GM23338 (cell line): Measurements from ENCODE around the gene DOCK4. TPM values are rescaled to one million over a fixed set of nuclear protein-coding genes. Genes with fewer than 3 reads are reported as not detected.

Source experiments
- ATAC-seq: fragments of 200-7000 bp; cut with Tn5 transposase; 3 replicates; pipeline ENCODE4 v1.9.1; 2020
- DNase-seq: peaks from one replicate; pipeline ENCODE4 v3.0.0-alpha.2; 2015; ENCODE audit warnings: low spot score
- H2AFZ ChIP-seq: fragments of 200-600 bp; sonication (generic); 2 replicates; pipeline ENCODE4 v1.8.0; 2016; ENCODE audit warnings: antibody characterized with exemption, mild to moderate bottlenecking, moderate library complexity
- H3F3A ChIP-seq: fragments of 200-600 bp; sonication (generic); replicated peaks from 2 replicates; pipeline ENCODE4 v1.8.0; 2017; ENCODE audit warnings: antibody characterized with exemption, mixed run types, low read depth
- H3K27ac ChIP-seq: fragments of 200-600 bp; sonication (generic); 2 replicates; pipeline ENCODE4 v1.6.1; 2016; ENCODE audit warnings: low read depth
- H3K27me3 ChIP-seq: fragments of 200-600 bp; sonication (generic); 2 replicates; pipeline ENCODE4 v1.8.0; 2016; ENCODE audit warnings: mild to moderate bottlenecking, mixed run types, moderate library complexity; ENCODE audit not compliant: insufficient read depth
- H3K36me3 ChIP-seq: fragments of 200-600 bp; sonication (generic); 2 replicates; pipeline ENCODE4 v1.8.0; 2016; ENCODE audit warnings: mild to moderate bottlenecking; ENCODE audit not compliant: insufficient read depth
- H3K4me1 ChIP-seq: fragments of 200-600 bp; sonication (generic); 2 replicates; pipeline ENCODE4 v1.8.0; 2016; ENCODE audit warnings: mild to moderate bottlenecking, moderate library complexity; ENCODE audit not compliant: insufficient read depth
- H3K4me2 ChIP-seq: fragments of 200-600 bp; sonication (generic); 2 replicates; pipeline ENCODE4 v1.7.1; 2017; ENCODE audit warnings: mixed run types
- H3K4me3 ChIP-seq: fragments of 200-600 bp; sonication (generic); 2 replicates; pipeline ENCODE4 v1.6.1; 2016; ENCODE audit warnings: mixed run types
- H3K79me2 ChIP-seq: fragments of 200-600 bp; sonication (generic); replicated peaks from 2 replicates; pipeline ENCODE4 v1.8.0; 2017; ENCODE audit warnings: mild to moderate bottlenecking; ENCODE audit not compliant: insufficient read depth
- H3K9me2 ChIP-seq: fragments of 200-600 bp; sonication (generic); 2 replicates; pipeline ENCODE4 v1.8.0; 2017; ENCODE audit not compliant: insufficient read depth
- H4K20me1 ChIP-seq: fragments of 200-600 bp; sonication (generic); replicated peaks from 2 replicates; pipeline ENCODE4 v1.8.0; 2017; ENCODE audit warnings: mild to moderate bottlenecking; ENCODE audit not compliant: insufficient read depth
- H3K27ac Mint-ChIP-seq: 2 replicates; pipeline ENCODE4 v1.8.0; 2020; ENCODE audit warnings: inconsistent platforms, mild to moderate bottlenecking, moderate library complexity, mixed read lengths
- H3K27me3 Mint-ChIP-seq: 3 replicates; pipeline ENCODE4 v1.8.0; 2022; ENCODE audit warnings: low read depth, mild to moderate bottlenecking, moderate library complexity, mixed read lengths, inconsistent platforms; ENCODE audit not compliant: insufficient read depth, poor library complexity
- H3K36me3 Mint-ChIP-seq: 3 replicates; pipeline ENCODE4 v1.8.0; 2021; ENCODE audit warnings: low read depth, mild to moderate bottlenecking, inconsistent platforms, moderate library complexity, mixed read lengths
- H3K4me1 Mint-ChIP-seq: 3 replicates; pipeline ENCODE4 v1.8.0; 2020; ENCODE audit warnings: mild to moderate bottlenecking, inconsistent platforms, mixed read lengths
- H3K4me3 Mint-ChIP-seq: 3 replicates; pipeline ENCODE4 v1.8.0; 2021; ENCODE audit warnings: moderate library complexity, mild to moderate bottlenecking, inconsistent platforms, mixed read lengths
- H3K9me3 Mint-ChIP-seq: 3 replicates; pipeline ENCODE4 v1.8.0; 2020; ENCODE audit warnings: moderate library complexity, mild to moderate bottlenecking, inconsistent platforms, mixed read lengths
- CREB1 ChIP-seq: fragments of 250-450 bp; sonication (Bioruptor Pico); IDR thresholded peaks from 2 replicates; pipeline ENCODE4 v1.5.0; 2020; ENCODE audit warnings: low read depth, mild to moderate bottlenecking, moderate library complexity
- EZH2 ChIP-seq: fragments of 200-600 bp; sonication (generic); IDR thresholded peaks from one replicate; pipeline ENCODE4 v1.8.0; 2017; ENCODE audit warnings: antibody characterized with exemption, mild to moderate bottlenecking, low read depth; ENCODE audit not compliant: unreplicated experiment
- EZH2phosphoT487 ChIP-seq: fragments of 200-600 bp; sonication (generic); IDR thresholded peaks from one replicate; pipeline ENCODE4 v1.8.1; 2018; ENCODE audit warnings: antibody characterized with exemption; ENCODE audit not compliant: unreplicated experiment
- JUNB ChIP-seq: IDR thresholded peaks from one replicate; pipeline ENCODE4 v1.6.1; 2016; ENCODE audit warnings: antibody characterized with exemption; ENCODE audit not compliant: unreplicated experiment
- NANOG ChIP-seq: IDR thresholded peaks from 2 replicates; pipeline ENCODE4 v1.6.1; 2016; ENCODE audit warnings: antibody characterized with exemption, borderline replicate concordance
- POLR2AphosphoS5 ChIP-seq: IDR thresholded peaks from 2 replicates; pipeline ENCODE4 v1.6.1; 2016; ENCODE audit warnings: antibody characterized with exemption, low read depth
- STAT1 ChIP-seq: IDR thresholded peaks from one replicate; pipeline ENCODE4 v1.6.1; 2016; ENCODE audit warnings: antibody characterized with exemption; ENCODE audit not compliant: unreplicated experiment
- ZNF114 ChIP-seq: fragments of 250-450 bp; sonication (Bioruptor Pico); IDR thresholded peaks from 2 replicates; pipeline ENCODE4 v1.5.0; 2020; ENCODE audit warnings: mild to moderate bottlenecking, moderate library complexity
- ZNF331 ChIP-seq: fragments of 250-450 bp; sonication (Bioruptor Pico); IDR thresholded peaks from 2 replicates; pipeline ENCODE4 v1.5.0; 2020; ENCODE audit warnings: low read depth, mild to moderate bottlenecking, moderate library complexity
- polyA plus RNA-seq: library from polyadenylated mRNA; unstranded; fragments of >200 nt; fragmentation: Nextera tagmentation; extraction: Ambion mirVana; gene quantifications from 2 replicates; pipeline ENCODE4 v1.2.1, GENCODE V29; 2016
- total RNA-seq: library from RNA; depleted of rRNA; stranded (reverse); fragments of >200 nt; shearing (Covaris generic); gene quantifications from 2 replicates; pipeline ENCODE4 v1.2.3, GENCODE V29; 2014
- TF ChIP-seq, protein P1 (sequence below): IDR thresholded peaks from one replicate; pipeline ENCODE4 v1.6.1; 2018; ENCODE audit warnings: antibody characterized with exemption; ENCODE audit not compliant: unreplicated experiment
- TF ChIP-seq, protein P2 (sequence below): fragments of 250-450 bp; sonication (Bioruptor Pico); IDR thresholded peaks from 2 replicates; pipeline ENCODE4 v1.5.0; 2020; ENCODE audit warnings: mild to moderate bottlenecking, moderate library complexity
- TF ChIP-seq, protein P3 (sequence below): IDR thresholded peaks from 2 replicates; pipeline ENCODE4 v1.6.1; 2016; ENCODE audit warnings: antibody characterized with exemption
- TF ChIP-seq, protein P4 (sequence below), 2 experiments: fragments of 200-600 bp in 1 of 2; sonication (generic) in 1 of 2; conservative IDR thresholded peaks; 2 replicates each; pipeline versions ENCODE4 v1.5.1 to v1.6.1; 2016 to 2017; ENCODE audit warnings: antibody characterized with exemption in 2 of 2, low read depth in 2 of 2, mild to moderate bottlenecking in 2 of 2, moderate library complexity in 1 of 2

The DOCK4 gene
- total and polyA plus RNA-seq, 2 experiments from 2014 or later: 6.3 to 33.8 TPM

DNA sequence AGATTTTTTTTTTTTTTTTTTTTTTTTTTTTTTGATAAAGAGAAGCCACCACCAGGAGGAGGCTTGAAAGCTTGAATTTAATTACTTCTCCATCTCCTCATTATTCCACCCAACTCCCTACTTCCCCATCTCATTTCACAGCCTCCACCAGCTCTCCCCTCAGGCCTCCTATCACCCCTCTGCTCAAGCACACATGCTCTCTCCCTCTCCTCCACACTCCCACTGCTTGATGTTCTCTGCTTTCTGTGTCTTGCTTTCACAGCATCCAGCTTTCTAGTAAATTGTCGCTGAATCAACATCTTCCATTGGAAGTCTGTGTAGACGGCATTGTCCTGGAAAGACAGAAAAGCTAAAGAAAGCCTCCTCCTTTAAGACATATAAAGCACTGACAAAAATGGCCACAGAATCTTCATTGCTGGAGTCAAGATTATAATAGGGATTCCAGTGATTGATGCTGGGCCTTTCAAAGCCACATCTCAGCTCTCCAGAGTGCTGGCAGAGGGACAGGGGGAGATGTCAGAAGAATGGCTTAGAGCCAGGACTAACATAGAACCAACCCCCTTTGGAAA is 58.3 kb downstream of the DOCK4 start:
- peak; percentile 58 for ATAC-seq
- Mint-ChIP-seq H3K27me3 (no peaks in the 10 kb centered on the region), H3K36me3 (no peaks in the 10 kb centered on the region), H3K27ac (no peak overlapping the region), H3K4me1 (peaks cover 30% of the 10 kb centered on the region), H3K4me3 (no peak overlapping the region), H3K9me3 (no peaks in the 10 kb centered on the region)
- no peaks in the 10 kb centered on the region for H3K36me3 ChIP-seq
- no peaks in the 10 kb centered on the region for H3K27me3 ChIP-seq
- H4K20me1 ChIP-seq: no peaks in the 10 kb centered on the region
- peaks cover 81% of the 10 kb centered on the region for H3K79me2 ChIP-seq
- no peak overlapping the region for H3K4me3 ChIP-seq
- no peak overlapping the region for H3K27ac ChIP-seq
- no peak overlapping the region for H3K4me2 ChIP-seq
- 0 out of 2 replicates have a peak, but pooled peaks cover 2% of the 10 kb centered on the region for H3F3A ChIP-seq
- H2AFZ ChIP-seq: no peak overlapping the region
- DNase-seq: peak; percentile 17
- TF ChIP-seq ZNF114 (CRISPR knock-in tag) (no peak), NANOG (no peak), JUNB (no peak), STAT1 (no peak), EZH2 (no peak), POLR2AphosphoS5 (no peak), EZH2phosphoT487 (no peak), ZNF331 (no peak), CREB1 (CRISPR knock-in tag) (no peak)
- TF ChIP-seq, protein P1, sequence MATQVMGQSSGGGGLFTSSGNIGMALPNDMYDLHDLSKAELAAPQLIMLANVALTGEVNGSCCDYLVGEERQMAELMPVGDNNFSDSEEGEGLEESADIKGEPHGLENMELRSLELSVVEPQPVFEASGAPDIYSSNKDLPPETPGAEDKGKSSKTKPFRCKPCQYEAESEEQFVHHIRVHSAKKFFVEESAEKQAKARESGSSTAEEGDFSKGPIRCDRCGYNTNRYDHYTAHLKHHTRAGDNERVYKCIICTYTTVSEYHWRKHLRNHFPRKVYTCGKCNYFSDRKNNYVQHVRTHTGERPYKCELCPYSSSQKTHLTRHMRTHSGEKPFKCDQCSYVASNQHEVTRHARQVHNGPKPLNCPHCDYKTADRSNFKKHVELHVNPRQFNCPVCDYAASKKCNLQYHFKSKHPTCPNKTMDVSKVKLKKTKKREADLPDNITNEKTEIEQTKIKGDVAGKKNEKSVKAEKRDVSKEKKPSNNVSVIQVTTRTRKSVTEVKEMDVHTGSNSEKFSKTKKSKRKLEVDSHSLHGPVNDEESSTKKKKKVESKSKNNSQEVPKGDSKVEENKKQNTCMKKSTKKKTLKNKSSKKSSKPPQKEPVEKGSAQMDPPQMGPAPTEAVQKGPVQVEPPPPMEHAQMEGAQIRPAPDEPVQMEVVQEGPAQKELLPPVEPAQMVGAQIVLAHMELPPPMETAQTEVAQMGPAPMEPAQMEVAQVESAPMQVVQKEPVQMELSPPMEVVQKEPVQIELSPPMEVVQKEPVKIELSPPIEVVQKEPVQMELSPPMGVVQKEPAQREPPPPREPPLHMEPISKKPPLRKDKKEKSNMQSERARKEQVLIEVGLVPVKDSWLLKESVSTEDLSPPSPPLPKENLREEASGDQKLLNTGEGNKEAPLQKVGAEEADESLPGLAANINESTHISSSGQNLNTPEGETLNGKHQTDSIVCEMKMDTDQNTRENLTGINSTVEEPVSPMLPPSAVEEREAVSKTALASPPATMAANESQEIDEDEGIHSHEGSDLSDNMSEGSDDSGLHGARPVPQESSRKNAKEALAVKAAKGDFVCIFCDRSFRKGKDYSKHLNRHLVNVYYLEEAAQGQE: no peak
- TF ChIP-seq, protein P2, sequence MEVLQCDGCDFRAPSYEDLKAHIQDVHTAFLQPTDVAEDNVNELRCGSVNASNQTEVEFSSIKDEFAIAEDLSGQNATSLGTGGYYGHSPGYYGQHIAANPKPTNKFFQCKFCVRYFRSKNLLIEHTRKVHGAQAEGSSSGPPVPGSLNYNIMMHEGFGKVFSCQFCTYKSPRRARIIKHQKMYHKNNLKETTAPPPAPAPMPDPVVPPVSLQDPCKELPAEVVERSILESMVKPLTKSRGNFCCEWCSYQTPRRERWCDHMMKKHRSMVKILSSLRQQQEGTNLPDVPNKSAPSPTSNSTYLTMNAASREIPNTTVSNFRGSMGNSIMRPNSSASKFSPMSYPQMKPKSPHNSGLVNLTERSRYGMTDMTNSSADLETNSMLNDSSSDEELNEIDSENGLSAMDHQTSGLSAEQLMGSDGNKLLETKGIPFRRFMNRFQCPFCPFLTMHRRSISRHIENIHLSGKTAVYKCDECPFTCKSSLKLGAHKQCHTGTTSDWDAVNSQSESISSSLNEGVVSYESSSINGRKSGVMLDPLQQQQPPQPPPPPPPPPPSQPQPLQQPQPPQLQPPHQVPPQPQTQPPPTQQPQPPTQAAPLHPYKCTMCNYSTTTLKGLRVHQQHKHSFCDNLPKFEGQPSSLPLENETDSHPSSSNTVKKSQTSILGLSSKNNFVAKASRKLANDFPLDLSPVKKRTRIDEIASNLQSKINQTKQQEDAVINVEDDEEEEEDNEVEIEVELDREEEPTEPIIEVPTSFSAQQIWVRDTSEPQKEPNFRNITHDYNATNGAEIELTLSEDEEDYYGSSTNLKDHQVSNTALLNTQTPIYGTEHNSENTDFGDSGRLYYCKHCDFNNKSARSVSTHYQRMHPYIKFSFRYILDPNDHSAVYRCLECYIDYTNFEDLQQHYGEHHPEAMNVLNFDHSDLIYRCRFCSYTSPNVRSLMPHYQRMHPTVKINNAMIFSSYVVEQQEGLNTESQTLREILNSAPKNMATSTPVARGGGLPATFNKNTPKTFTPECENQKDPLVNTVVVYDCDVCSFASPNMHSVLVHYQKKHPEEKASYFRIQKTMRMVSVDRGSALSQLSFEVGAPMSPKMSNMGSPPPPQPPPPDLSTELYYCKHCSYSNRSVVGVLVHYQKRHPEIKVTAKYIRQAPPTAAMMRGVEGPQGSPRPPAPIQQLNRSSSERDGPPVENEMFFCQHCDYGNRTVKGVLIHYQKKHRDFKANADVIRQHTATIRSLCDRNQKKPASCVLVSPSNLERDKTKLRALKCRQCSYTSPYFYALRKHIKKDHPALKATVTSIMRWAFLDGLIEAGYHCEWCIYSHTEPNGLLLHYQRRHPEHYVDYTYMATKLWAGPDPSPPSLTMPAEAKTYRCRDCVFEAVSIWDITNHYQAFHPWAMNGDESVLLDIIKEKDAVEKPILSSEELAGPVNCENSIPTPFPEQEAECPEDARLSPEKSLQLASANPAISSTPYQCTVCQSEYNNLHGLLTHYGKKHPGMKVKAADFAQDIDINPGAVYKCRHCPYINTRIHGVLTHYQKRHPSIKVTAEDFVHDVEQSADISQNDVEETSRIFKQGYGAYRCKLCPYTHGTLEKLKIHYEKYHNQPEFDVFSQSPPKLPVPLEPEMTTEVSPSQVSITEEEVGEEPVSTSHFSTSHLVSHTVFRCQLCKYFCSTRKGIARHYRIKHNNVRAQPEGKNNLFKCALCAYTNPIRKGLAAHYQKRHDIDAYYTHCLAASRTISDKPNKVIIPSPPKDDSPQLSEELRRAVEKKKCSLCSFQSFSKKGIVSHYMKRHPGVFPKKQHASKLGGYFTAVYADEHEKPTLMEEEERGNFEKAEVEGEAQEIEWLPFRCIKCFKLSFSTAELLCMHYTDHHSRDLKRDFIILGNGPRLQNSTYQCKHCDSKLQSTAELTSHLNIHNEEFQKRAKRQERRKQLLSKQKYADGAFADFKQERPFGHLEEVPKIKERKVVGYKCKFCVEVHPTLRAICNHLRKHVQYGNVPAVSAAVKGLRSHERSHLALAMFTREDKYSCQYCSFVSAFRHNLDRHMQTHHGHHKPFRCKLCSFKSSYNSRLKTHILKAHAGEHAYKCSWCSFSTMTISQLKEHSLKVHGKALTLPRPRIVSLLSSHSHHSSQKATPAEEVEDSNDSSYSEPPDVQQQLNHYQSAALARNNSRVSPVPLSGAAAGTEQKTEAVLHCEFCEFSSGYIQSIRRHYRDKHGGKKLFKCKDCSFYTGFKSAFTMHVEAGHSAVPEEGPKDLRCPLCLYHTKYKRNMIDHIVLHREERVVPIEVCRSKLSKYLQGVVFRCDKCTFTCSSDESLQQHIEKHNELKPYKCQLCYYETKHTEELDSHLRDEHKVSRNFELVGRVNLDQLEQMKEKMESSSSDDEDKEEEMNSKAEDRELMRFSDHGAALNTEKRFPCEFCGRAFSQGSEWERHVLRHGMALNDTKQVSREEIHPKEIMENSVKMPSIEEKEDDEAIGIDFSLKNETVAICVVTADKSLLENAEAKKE (CRISPR knock-in tag): no peak
- TF ChIP-seq, protein P3, sequence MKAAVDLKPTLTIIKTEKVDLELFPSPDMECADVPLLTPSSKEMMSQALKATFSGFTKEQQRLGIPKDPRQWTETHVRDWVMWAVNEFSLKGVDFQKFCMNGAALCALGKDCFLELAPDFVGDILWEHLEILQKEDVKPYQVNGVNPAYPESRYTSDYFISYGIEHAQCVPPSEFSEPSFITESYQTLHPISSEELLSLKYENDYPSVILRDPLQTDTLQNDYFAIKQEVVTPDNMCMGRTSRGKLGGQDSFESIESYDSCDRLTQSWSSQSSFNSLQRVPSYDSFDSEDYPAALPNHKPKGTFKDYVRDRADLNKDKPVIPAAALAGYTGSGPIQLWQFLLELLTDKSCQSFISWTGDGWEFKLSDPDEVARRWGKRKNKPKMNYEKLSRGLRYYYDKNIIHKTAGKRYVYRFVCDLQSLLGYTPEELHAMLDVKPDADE: no peak
- TF ChIP-seq, protein P4, sequence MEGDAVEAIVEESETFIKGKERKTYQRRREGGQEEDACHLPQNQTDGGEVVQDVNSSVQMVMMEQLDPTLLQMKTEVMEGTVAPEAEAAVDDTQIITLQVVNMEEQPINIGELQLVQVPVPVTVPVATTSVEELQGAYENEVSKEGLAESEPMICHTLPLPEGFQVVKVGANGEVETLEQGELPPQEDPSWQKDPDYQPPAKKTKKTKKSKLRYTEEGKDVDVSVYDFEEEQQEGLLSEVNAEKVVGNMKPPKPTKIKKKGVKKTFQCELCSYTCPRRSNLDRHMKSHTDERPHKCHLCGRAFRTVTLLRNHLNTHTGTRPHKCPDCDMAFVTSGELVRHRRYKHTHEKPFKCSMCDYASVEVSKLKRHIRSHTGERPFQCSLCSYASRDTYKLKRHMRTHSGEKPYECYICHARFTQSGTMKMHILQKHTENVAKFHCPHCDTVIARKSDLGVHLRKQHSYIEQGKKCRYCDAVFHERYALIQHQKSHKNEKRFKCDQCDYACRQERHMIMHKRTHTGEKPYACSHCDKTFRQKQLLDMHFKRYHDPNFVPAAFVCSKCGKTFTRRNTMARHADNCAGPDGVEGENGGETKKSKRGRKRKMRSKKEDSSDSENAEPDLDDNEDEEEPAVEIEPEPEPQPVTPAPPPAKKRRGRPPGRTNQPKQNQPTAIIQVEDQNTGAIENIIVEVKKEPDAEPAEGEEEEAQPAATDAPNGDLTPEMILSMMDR (conservative IDR thresholded peaks at IDR 0.05; ENCODE audit: low read depth in 2 of 2): no peak
- H3K9me2 ChIP-seq: no peaks in the 10 kb centered on the region
- H3K4me1 ChIP-seq: peaks cover 19% of the 10 kb centered on the region
